Left ventricle myocardium inferior (tissue), 1 donor: ENCODE results near the gene ARFGEF2. TPM values are rescaled to one million over a fixed set of nuclear protein-coding genes. Genes with fewer than 3 reads are reported as not detected.

Source experiments
- DNase-seq: peaks from one replicate; pipeline ENCODE4 v3.0.0-alpha.2; 2020
- H3K27ac ChIP-seq: fragments of 200-600 bp; replicated peaks from 2 replicates; pipeline ENCODE4 v1.8.0; 2021
- H3K27me3 ChIP-seq: fragments of 200-600 bp; 2 replicates; pipeline ENCODE4 v1.8.0; 2021; ENCODE audit warnings: low read depth
- H3K36me3 ChIP-seq: fragments of 200-600 bp; 2 replicates; pipeline ENCODE4 v1.8.0; 2021
- H3K4me1 ChIP-seq: fragments of 200-600 bp; 2 replicates; pipeline ENCODE4 v1.8.0; 2021
- H3K4me3 ChIP-seq: fragments of 200-600 bp; 2 replicates; pipeline ENCODE4 v1.8.0; 2021; ENCODE audit warnings: mild to moderate bottlenecking, moderate library complexity
- H3K9me3 ChIP-seq: fragments of 200-600 bp; replicated peaks from 2 replicates; pipeline ENCODE4 v1.8.0; 2021
- intact Hi-C: fragments of 100-400 bp; cut with micrococcal nuclease; formaldehyde crosslinking; loops from one replicate; pipeline ENCODE4 v1.11.0; 2022
- total RNA-seq: library from RNA; stranded (reverse); fragmentation: NEBNext Ultra II Directional; extraction: Animal tissue kit (Norgen Biotek cat#: 25700); gene quantifications from one replicate; pipeline ENCODE4 v1.2.1, GENCODE V29; 2021
- TF ChIP-seq, protein P1 (sequence below): fragments of 200-600 bp; IDR thresholded peaks from 2 replicates; pipeline ENCODE4 v1.8.0; 2021; ENCODE audit warnings: antibody characterized with exemption, mild to moderate bottlenecking, borderline replicate concordance
- donor health status: DM: no; HTN: yes; CAD: no; lungs with severe emphysema.

The ARFGEF2 gene
- total RNA-seq, 1 donor from 2014 or later, result 45.1 TPM

GRCh38 chr20:48908656-48909319, 12.7 kb upstream of the ARFGEF2 start:
- no peak for DNase-seq
- no peak overlapping the region for H3K27ac ChIP-seq
- H3K27me3 ChIP-seq, result no peaks in the 10 kb centered on the region
- no peaks in the 10 kb centered on the region for H3K9me3 ChIP-seq
- TF ChIP-seq, protein P1, sequence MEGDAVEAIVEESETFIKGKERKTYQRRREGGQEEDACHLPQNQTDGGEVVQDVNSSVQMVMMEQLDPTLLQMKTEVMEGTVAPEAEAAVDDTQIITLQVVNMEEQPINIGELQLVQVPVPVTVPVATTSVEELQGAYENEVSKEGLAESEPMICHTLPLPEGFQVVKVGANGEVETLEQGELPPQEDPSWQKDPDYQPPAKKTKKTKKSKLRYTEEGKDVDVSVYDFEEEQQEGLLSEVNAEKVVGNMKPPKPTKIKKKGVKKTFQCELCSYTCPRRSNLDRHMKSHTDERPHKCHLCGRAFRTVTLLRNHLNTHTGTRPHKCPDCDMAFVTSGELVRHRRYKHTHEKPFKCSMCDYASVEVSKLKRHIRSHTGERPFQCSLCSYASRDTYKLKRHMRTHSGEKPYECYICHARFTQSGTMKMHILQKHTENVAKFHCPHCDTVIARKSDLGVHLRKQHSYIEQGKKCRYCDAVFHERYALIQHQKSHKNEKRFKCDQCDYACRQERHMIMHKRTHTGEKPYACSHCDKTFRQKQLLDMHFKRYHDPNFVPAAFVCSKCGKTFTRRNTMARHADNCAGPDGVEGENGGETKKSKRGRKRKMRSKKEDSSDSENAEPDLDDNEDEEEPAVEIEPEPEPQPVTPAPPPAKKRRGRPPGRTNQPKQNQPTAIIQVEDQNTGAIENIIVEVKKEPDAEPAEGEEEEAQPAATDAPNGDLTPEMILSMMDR, result no peak
- no peak overlapping the region for H3K4me3 ChIP-seq
- H3K4me1 ChIP-seq, result peaks cover 5% of the 10 kb centered on the region
- no peaks in the 10 kb centered on the region for H3K36me3 ChIP-seq
- intact Hi-C loops, result loop anchor here (5.0 kb wide), 1 partner anchor 251 kb away; no protein-coding TSS in a partner anchor

DNA sequence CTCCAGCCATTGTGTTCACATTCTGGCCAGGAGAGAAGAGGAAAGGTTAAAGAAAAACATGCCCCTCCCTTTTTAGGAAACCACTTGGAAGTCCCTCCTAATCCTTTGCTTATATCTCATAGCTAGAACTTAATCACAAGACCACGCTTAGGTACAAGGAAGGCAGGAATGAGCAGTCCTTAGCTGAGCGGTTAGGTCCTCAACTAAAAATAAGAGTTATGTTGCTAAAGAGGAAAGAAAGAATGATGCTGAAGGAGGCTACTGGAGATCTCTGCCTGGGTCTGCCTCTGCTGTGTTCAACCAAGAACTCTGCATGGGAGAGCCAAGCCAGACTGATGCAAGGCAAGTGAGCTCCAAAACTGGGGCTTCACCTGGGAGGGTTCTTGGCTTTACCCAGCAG, 11.6 kb upstream of the ARFGEF2 start:
- no peak overlapping the region for H3K27ac ChIP-seq
- intact Hi-C loops, result loop anchor here (5.0 kb wide), 1 partner anchor 253 kb away; no protein-coding TSS in a partner anchor
- DNase-seq, result no peak
- no peaks in the 10 kb centered on the region for H3K9me3 ChIP-seq
- TF ChIP-seq, protein P1, result no peak
- no peak overlapping the region for H3K4me3 ChIP-seq
- no peaks in the 10 kb centered on the region for H3K4me1 ChIP-seq
- no peaks in the 10 kb centered on the region for H3K27me3 ChIP-seq
- H3K36me3 ChIP-seq, result no peaks in the 10 kb centered on the region

DNA sequence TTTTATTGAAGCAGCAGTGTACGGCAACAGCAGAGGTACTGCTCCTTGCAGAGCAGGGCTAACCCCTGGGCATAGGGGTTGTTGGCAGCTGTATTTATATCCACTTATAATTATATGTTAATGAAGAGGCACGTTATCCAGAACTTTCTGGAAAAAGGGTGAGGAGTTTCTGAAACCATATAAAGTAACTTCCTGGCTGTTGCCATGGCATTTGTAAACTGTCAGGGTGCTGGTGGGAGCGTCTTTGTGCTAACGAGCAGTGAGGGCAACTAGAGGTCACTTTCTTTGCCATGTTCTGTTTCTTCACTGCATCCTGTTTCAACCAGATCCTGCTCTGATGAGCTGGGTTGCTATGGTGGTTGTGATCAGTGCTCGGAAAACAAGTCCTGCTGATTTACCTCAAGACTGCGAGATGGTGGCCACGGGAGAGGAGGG, 11.1 kb upstream of the ARFGEF2 start:
- Histone ChIP-seq H3K9me3 (no peaks in the 10 kb centered on the region), H3K36me3 (no peaks in the 10 kb centered on the region), H3K27me3 (no peaks in the 10 kb centered on the region), H3K27ac (no peak overlapping the region), H3K4me1 (no peaks in the 10 kb centered on the region), H3K4me3 (no peak overlapping the region)
- intact Hi-C loops, result no loop called here
- TF ChIP-seq, protein P1, result no peak
- no peak for DNase-seq

GRCh38 chr20:48912065-48912464, 9.4 kb upstream of the ARFGEF2 start:
- Histone ChIP-seq H3K4me3 (no peak overlapping the region), H3K4me1 (no peaks in the 10 kb centered on the region), H3K27ac (no peak overlapping the region), H3K9me3 (no peaks in the 10 kb centered on the region), H3K36me3 (no peaks in the 10 kb centered on the region), H3K27me3 (no peaks in the 10 kb centered on the region)
- no peak for DNase-seq
- intact Hi-C loops, result no loop called here
- TF ChIP-seq, protein P1, result no peak

DNA sequence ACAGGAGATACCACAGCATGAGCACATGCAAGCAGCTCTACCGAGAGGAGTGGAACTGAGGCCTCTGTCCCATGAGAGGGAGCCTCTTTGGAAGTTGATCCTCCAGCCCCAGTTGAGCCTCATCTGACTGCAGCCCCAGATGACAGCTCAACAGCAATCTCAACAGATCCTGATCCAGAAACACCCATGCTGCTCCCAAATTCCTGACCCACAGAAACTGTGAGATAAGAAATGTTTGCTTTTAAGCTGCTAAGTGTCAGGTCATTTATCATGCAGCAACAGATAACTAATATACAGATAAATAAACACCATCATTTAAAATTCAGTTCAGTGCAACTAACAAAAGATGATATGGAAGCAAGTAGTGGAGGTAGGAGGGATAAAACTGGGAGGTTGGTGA, 4.8 kb upstream of the ARFGEF2 start:
- Histone ChIP-seq H3K9me3 (no peaks in the 10 kb centered on the region), H3K27me3 (no peaks in the 10 kb centered on the region), H3K4me3 (no peak overlapping the region), H3K4me1 (peaks cover 11% of the 10 kb centered on the region), H3K36me3 (no peaks in the 10 kb centered on the region), H3K27ac (no peak overlapping the region)
- DNase-seq, result no peak
- TF ChIP-seq, protein P1, result no peak
- intact Hi-C loops, result no loop called here
